ENCODE measurements around the gene SPOCK1.

DNA sequence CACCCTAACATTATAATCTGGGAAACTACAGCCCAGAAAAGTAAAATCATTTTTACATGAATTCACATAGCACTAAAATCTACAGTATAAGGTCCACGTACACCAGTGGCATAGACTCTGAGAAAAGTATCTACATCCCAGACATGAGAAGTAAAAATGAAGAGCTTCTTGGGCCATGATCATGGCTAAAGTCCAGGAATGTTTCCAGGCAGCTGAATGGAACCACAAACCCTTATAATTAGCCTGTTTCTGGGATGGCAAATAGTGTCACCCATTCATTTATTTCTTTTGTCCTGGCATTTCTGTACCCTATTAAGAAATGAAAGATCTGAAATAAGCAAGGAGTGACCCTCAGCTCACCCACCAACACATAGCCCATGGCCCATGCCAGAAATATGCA, 217.9 kb downstream of the SPOCK1 start:
- TF ChIP-seq GATA3 (IDR thresholded peaks at IDR 0.05; ENCODE audit: low read depth, low read length) = no peak
- no peak for TF ChIP-seq GATA2 (IDR thresholded peaks at IDR 0.05; ENCODE audit: low read depth, low read length)

All from SH-SY5Y (cell line).